ENCODE results near the gene MLKL.

- TF ChIP-seq CTCF (IDR thresholded peaks at IDR 0.05; ENCODE audit: insufficient read depth, low read length): peak; percentile 96
- no peak for TF ChIP-seq POLR2AphosphoS5 (IDR thresholded peaks at IDR 0.05; ENCODE audit: low read depth)
- no peak for TF ChIP-seq REST (IDR thresholded peaks at IDR 0.05; ENCODE audit: insufficient replicate concordance, low read depth)
- no peak for TF ChIP-seq GABPA (IDR thresholded peaks at IDR 0.05; ENCODE audit: low read depth)
Observed at GRCh38 chr16:74726716-74727115, 26.1 kb upstream of the MLKL start.

Data from HL-60 (cell line).